HCT116 (cell line): ENCODE measurements around the gene SAMD1. TPM values are rescaled to one million over a fixed set of nuclear protein-coding genes. Genes with fewer than 3 reads are reported as not detected.

Source experiments
- ATAC-seq: fragments of 200-7000 bp; cut with Tn5 transposase; 2 replicates; pipeline ENCODE4 v1.9.1; 2020; ENCODE audit warnings: mild to moderate bottlenecking, moderate library complexity
- BruUV-seq: library from RNA; stranded (reverse); fragments of 400-500 nt; replicated peaks from 2 replicates; lab custom pipeline; 2021; lab: Mats Ljungman, UMichigan
- CTCF ChIA-PET: fragments of 300-600 bp; sonication (Branson Sonifier 250); formaldehyde crosslinking; loops from one replicate; lab custom pipeline; 2021; ENCODE audit warnings: antibody characterized with exemption; lab: Charles Lee
- POLR2A ChIA-PET: fragments of 300-600, 350-600 bp; sonication (Branson Sonifier 250); formaldehyde crosslinking; loops from one replicate; lab custom pipeline; 2021; ENCODE audit warnings: antibody characterized with exemption; lab: Charles Lee
- RAD21 ChIA-PET, 2 experiments: fragments of 300-600 bp; sonication (Branson Sonifier 250); formaldehyde crosslinking; loops; one replicate each; lab custom pipeline; 2023; ENCODE audit warnings: low total read pairs in 2 of 2; ENCODE audit not compliant: uncharacterized antibody in 2 of 2, unreplicated experiment in 2 of 2, low non-redundant PET in 1 of 2; lab: Charles Lee
- DNase-seq: peaks from one replicate; pipeline ENCODE4 v3.0.0-alpha.2; 2010; ENCODE audit warnings: low read depth, low spot score
- H2AFZ ChIP-seq: fragments of 200-600 bp; shearing (Covaris generic), sonication (generic); 2 replicates; pipeline ENCODE4 v1.6.1; 2017; ENCODE audit warnings: low read depth, mixed run types, mixed read lengths, antibody characterized with exemption, low read length; ENCODE audit not compliant: poor library complexity, severe bottlenecking
- H3K27ac ChIP-seq: 2 replicates; pipeline ENCODE4 v1.5.1; 2012; ENCODE audit warnings: low read depth, low read length
- H3K27me3 ChIP-seq: fragments of 200-600 bp; sonication (generic); 2 replicates; pipeline ENCODE4 v1.6.1; 2016; ENCODE audit warnings: mixed run types, low read length, mixed read lengths; ENCODE audit not compliant: insufficient read depth
- H3K36me3 ChIP-seq, 2 experiments: fragments of 200-500 bp in 1 of 2; fragments of 200-600 bp in 1 of 2; sonication (Bioruptor generic) in 1 of 2; sonication (generic) in 1 of 2; 2 replicates each; pipeline versions ENCODE4 v1.5.1 to v1.6.1; 2014 to 2016; ENCODE audit warnings: low read length in 2 of 2, inconsistent platforms in 1 of 2, mixed read lengths in 1 of 2, mixed run types in 1 of 2; ENCODE audit not compliant: insufficient read depth in 2 of 2, control insufficient read depth in 1 of 2
- H3K4me1 ChIP-seq, 2 experiments: fragments of 200-600 bp in 1 of 2; sonication (generic) in 1 of 2; 2 replicates each; pipeline versions ENCODE4 v1.5.1 to v1.6.1; 2012 to 2017; ENCODE audit warnings: low read length in 2 of 2, inconsistent platforms in 1 of 2, mild to moderate bottlenecking in 1 of 2, mixed read lengths in 1 of 2, mixed run types in 1 of 2, moderate library complexity in 1 of 2; ENCODE audit not compliant: insufficient read depth in 2 of 2, control insufficient read depth in 1 of 2
- H3K4me2 ChIP-seq: fragments of 200-600 bp; sonication (generic); 2 replicates; pipeline ENCODE4 v1.6.1; 2017; ENCODE audit warnings: mixed run types, low read length, mixed read lengths
- H3K4me3 ChIP-seq, 2 experiments: fragments of 200-600 bp in 1 of 2; sonication (generic) in 1 of 2; replicated peaks in 1 of 2; 2 replicates each; pipeline ENCODE4 v1.5.1; 2011 to 2016; ENCODE audit warnings: low read length in 2 of 2, control low read depth in 1 of 2, low read depth in 1 of 2, mild to moderate bottlenecking in 1 of 2, mixed read lengths in 1 of 2, mixed run types in 1 of 2
- H3K79me2 ChIP-seq: fragments of 200-600 bp; sonication (generic); 2 replicates; pipeline ENCODE4 v1.6.1; 2017; ENCODE audit warnings: mild to moderate bottlenecking, mixed run types, low read length, moderate library complexity, mixed read lengths; ENCODE audit not compliant: insufficient read depth
- H3K9ac ChIP-seq: fragments of 200-600 bp; sonication (generic); 2 replicates; pipeline ENCODE4 v1.6.1; 2016; ENCODE audit warnings: low read length, mixed read lengths
- H3K9me2 ChIP-seq: fragments of 200-600 bp; sonication (generic), shearing (Covaris generic); 2 replicates; pipeline ENCODE4 v1.6.1; 2017; ENCODE audit warnings: mixed run types, mild to moderate bottlenecking, moderate library complexity; ENCODE audit not compliant: insufficient read depth
- H3K9me3 ChIP-seq, 2 experiments: fragments of 200-500 bp in 1 of 2; fragments of 200-600 bp in 1 of 2; sonication (Bioruptor generic) in 1 of 2; sonication (generic) in 1 of 2; 2 replicates each; pipeline ENCODE4 v1.6.1; 2014 to 2017; ENCODE audit warnings: low read length in 2 of 2, mixed read lengths in 2 of 2, inconsistent platforms in 1 of 2, low read depth in 1 of 2, mild to moderate bottlenecking in 1 of 2, mixed run types in 1 of 2, moderate library complexity in 1 of 2; ENCODE audit not compliant: control insufficient read depth in 1 of 2, insufficient read depth in 1 of 2
- H4K20me1 ChIP-seq: fragments of 200-600 bp; sonication (generic), shearing (Covaris generic); 2 replicates; pipeline ENCODE4 v1.6.1; 2017; ENCODE audit warnings: mixed run types, mild to moderate bottlenecking, moderate library complexity; ENCODE audit not compliant: insufficient read depth
- CEBPB ChIP-seq: IDR thresholded peaks from 2 replicates; pipeline ENCODE4 v1.6.1; 2012; ENCODE audit warnings: low read depth
- CTCF ChIP-seq, 3 experiments: fragments of 200-600 bp in 1 of 3; sonication (generic) in 1 of 3; IDR thresholded peaks in 2 of 3; conservative IDR thresholded peaks in 1 of 3; 2 replicates each; pipeline ENCODE4 v1.5.1; 2012 to 2017; ENCODE audit warnings: low read depth in 2 of 3, low read length in 2 of 3, antibody characterized with exemption in 1 of 3, borderline replicate concordance in 1 of 3, control low read depth in 1 of 3, mild to moderate bottlenecking in 1 of 3, mixed read lengths in 1 of 3, mixed run types in 1 of 3, moderate library complexity in 1 of 3; ENCODE audit not compliant: insufficient read depth in 1 of 3
- EGR1 ChIP-seq: IDR thresholded peaks from 2 replicates; pipeline ENCODE4 v1.6.1; 2012; ENCODE audit warnings: low read depth
- ELF1 ChIP-seq: IDR thresholded peaks from 2 replicates; pipeline ENCODE4 v1.6.1; 2012; ENCODE audit warnings: low read depth, borderline replicate concordance
- FOSL1 ChIP-seq: IDR thresholded peaks from 2 replicates; pipeline ENCODE4 v1.6.1; 2012; ENCODE audit warnings: low read depth
- JUND ChIP-seq: IDR thresholded peaks from 2 replicates; pipeline ENCODE4 v1.6.1; 2012
- MAX ChIP-seq: IDR thresholded peaks from 2 replicates; pipeline ENCODE4 v1.6.1; 2012
- POLR2A ChIP-seq: IDR thresholded peaks from 2 replicates; pipeline ENCODE4 v1.7.0; 2011; ENCODE audit warnings: borderline replicate concordance; ENCODE audit not compliant: insufficient read depth, insufficient read length; ENCODE audit errors: extremely low read depth
- POLR2AphosphoS5 ChIP-seq: IDR thresholded peaks from 2 replicates; pipeline ENCODE4 v1.6.1; 2011; ENCODE audit warnings: mild to moderate bottlenecking, low read depth, low read length, moderate library complexity
- RAD21 ChIP-seq: IDR thresholded peaks from 2 replicates; pipeline ENCODE4 v1.6.1; 2012; ENCODE audit warnings: low read depth, mild to moderate bottlenecking
- REST ChIP-seq: IDR thresholded peaks from 2 replicates; pipeline ENCODE4 v1.6.1; 2012; ENCODE audit warnings: low read depth
- SIN3A ChIP-seq: IDR thresholded peaks from 2 replicates; pipeline ENCODE4 v1.6.1; 2012; ENCODE audit warnings: low read depth
- SP1 ChIP-seq: IDR thresholded peaks from 2 replicates; pipeline ENCODE4 v1.6.1; 2012; ENCODE audit warnings: low read depth
- SRF ChIP-seq: IDR thresholded peaks from 2 replicates; pipeline ENCODE4 v1.6.1; 2012; ENCODE audit warnings: low read depth
- TCF7L2 ChIP-seq: IDR thresholded peaks from 2 replicates; pipeline ENCODE4 v1.7.0; 2011; ENCODE audit warnings: borderline replicate concordance, inconsistent platforms; ENCODE audit not compliant: insufficient read depth, insufficient read length; ENCODE audit errors: extremely low read depth
- YY1 ChIP-seq: IDR thresholded peaks from 2 replicates; pipeline ENCODE4 v1.6.1; 2011; ENCODE audit warnings: low read length, low read depth, moderate library complexity, mild to moderate bottlenecking; ENCODE audit not compliant: insufficient replicate concordance; ENCODE audit errors: extremely low read depth
- ZBTB33 ChIP-seq: IDR thresholded peaks from 2 replicates; pipeline ENCODE4 v1.6.1; 2011; ENCODE audit warnings: mild to moderate bottlenecking, low read length, moderate library complexity; ENCODE audit not compliant: insufficient replicate concordance; ENCODE audit errors: extremely low read depth
- ZNF274 ChIP-seq: fragments of 200-500 bp; sonication (Bioruptor generic); IDR thresholded peaks from 2 replicates; pipeline ENCODE4 v1.6.1; 2014; ENCODE audit warnings: mild to moderate bottlenecking, low read depth, low read length, inconsistent platforms
- intact Hi-C: fragments of 100-400 bp; cut with micrococcal nuclease; formaldehyde crosslinking; loops from 2 replicates; pipeline ENCODE4 v1.10.0; 2022
- total RNA-seq: library from RNA; stranded (reverse); gene quantifications from one replicate; pipeline ENCODE4 v1.2.1, GENCODE V29; 2021; ENCODE audit not compliant: unreplicated experiment
- TF ChIP-seq, protein P1 (sequence below): IDR thresholded peaks from 2 replicates; pipeline ENCODE4 v1.6.1; 2012

SAMD1 gene
- total RNA-seq, 1 experiment from 2014 or later: 62.9 TPM

DNA sequence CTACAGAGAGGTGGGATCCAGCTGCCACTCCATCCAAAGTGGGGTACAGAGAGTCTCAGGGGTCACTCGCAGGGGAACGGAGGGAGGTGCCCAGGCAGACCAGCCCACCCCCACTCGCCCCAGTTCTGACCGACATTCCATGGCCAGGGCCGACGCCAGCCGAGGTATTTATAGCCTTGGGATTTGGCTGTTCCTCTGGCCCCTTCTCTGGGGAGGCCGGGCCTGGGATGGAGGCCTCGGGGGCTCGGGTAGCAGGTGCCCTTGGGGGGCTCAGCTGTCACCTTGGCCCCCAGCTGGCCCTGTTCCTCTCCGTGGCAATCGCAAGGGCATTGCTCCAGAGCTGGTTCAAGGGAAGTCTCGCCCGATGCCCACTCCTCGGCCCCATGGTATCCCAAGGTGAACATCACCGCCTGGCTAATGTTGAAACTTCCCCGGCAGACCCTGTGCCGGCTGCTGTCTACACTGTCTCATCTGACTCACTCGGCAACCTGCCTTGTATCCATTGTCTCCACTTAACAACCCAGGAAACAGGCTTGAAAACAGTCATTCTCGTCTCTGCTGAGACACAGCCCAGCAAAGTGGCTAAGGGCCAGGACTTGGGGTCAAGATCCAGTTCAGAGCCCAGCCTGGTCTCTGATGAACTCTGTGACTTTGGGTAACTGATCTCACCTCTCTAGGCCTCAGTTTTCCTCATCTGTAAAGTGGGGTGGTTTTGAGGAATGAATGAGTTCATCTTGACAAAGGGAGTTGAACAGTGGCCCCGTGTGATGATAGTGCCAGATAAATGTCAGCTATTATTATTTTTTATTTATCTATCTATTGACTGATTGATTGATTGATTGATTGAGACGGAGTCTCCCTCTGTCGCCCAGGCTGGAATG, 17.3 kb upstream of the SAMD1 start:
- intact Hi-C loops: no loop called here
- DNase-seq (no peak), ATAC-seq (no peak)
- Histone ChIP-seq H3K9me2 (no peaks in the 10 kb centered on the region), H3K4me2 (no peak overlapping the region), H3K79me2 (peaks cover 5% of the 10 kb centered on the region; the same call in 1 of the 2 replicates), H3K9me3 (no peaks in the 10 kb centered on the region), H3K9ac (no peak overlapping the region), H3K36me3 (peaks cover 0 to 2% of the 10 kb centered on the region in 2 experiments; a peak in 2 of 4 replicates), H4K20me1 (no peaks in the 10 kb centered on the region), H3K4me3 (no peak overlapping the region), H3K4me1 (peaks cover 4 to 5% of the 10 kb centered on the region in 2 experiments; a peak in 3 of 4 replicates), H3K27me3 (no peaks in the 10 kb centered on the region), H2AFZ (no peak overlapping the region), H3K27ac (no peak overlapping the region)
- BruUV-seq: no TSS peak
- ChIA-PET RAD21 (no interaction called here), POLR2A (no interaction called here), CTCF (no interaction called here)
- TF ChIP-seq SP1: no peak
- no peak for TF ChIP-seq YY1
- TF ChIP-seq CEBPB: no peak
- TF ChIP-seq MAX: no peak
- TF ChIP-seq EGR1: no peak
- no peak for TF ChIP-seq TCF7L2
- TF ChIP-seq REST: no peak
- TF ChIP-seq SRF: no peak
- TF ChIP-seq, protein P1, sequence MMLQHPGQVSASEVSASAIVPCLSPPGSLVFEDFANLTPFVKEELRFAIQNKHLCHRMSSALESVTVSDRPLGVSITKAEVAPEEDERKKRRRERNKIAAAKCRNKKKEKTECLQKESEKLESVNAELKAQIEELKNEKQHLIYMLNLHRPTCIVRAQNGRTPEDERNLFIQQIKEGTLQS: no peak
- TF ChIP-seq POLR2AphosphoS5: no peak
- TF ChIP-seq CTCF (IDR thresholded peaks at IDR 0.05 in 2 of 3, conservative IDR thresholded peaks at IDR 0.05 in 1 of 3; ENCODE audit: borderline replicate concordance in 1 of 3, insufficient read depth in 1 of 3, low read depth in 2 of 3, low read length in 2 of 3): no peak
- no peak for TF ChIP-seq ZNF274
- no peak for TF ChIP-seq FOSL1
- TF ChIP-seq ELF1: no peak
- no peak for TF ChIP-seq JUND
- TF ChIP-seq RAD21: no peak
- TF ChIP-seq POLR2A: no peak
- TF ChIP-seq ZBTB33: no peak
- TF ChIP-seq SIN3A: no peak
